Measurements from ENCODE around the gene PSMA1.

DNA sequence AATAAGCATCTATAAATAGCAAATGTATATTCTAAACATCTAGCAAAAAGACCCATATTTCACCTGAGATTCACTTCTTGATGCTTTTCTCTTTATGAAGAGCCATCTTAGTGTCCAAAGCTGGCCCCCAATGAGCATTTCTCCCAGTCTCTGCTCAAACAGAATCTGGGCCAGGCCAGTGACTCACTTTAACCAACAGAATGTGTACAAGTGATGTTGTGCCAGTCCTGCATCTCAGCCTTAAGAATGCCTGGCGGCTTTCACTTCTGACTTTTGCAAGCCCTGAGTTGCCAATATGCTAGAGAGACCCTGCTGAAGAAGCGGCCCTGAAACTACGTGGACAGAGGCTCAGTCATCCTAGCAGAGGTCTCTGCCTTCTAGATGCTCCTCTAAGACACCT is 13.7 kb downstream of the PSMA1 start:
- TF ChIP-seq CTCF (conservative IDR thresholded peaks at IDR 0.05) (no peak), EZH2 (IDR thresholded peaks at IDR 0.05; ENCODE audit: low read depth) (no peak)

Measured in PC-9 (cell line).